ENCODE results near the gene IRF3. TPM values are rescaled to one million over a fixed set of nuclear protein-coding genes. Genes with fewer than 3 reads are reported as not detected.

Gene IRF3
- polyA plus RNA-seq, 1 donor (not counting 4 experiments of a cell fraction or from before 2014, with no cell fraction given) = 50.4 TPM

DNA sequence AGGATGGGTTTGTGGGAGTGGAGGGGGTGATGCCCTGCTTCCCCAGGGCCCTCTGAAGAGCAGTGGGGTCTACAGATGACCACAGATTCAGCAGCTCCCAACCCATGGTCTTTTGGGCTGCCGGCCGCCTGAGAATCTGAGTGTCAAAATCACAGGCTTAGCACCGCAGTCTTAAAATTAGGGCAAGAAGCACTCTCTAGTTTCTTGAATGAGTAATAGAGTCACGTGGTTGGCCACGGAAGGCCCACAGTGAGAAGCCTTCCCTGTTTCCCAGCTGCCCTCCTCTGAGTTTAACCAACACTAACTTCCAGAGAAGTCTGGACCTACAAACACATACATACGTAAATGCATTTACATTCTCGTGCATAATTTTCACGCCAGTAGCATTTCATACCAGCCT lies 16.6 kb upstream of the IRF3 start:
- dilution Hi-C loops (cut with MboI; ENCODE audit: extremely low pct_ligation_motif_present, low sequenced_read_pairs) = no loop called here
- no peak for DNase-seq (ENCODE audit: low read depth, low spot score)
- Histone ChIP-seq H3K9me1 (ENCODE audit: control insufficient read depth, extremely low read depth, insufficient read depth, low read length) (no peaks in the 10 kb centered on the region), H3K4me2 (ENCODE audit: control insufficient read depth, extremely low read depth, insufficient read depth, low read depth, low read length) (no peak overlapping the region), H3K9ac (ENCODE audit: control insufficient read depth, extremely low read depth, insufficient read depth, low read length) (no peak overlapping the region), H3K36me3 (ENCODE audit: control insufficient read depth in 2 of 2, extremely low read depth in 1 of 2, insufficient read depth in 2 of 2, low read length in 2 of 2) (peaks cover 43% of the 10 kb centered on the region in 2 experiments), H2AFZ (ENCODE audit: control insufficient read depth, low read length) (no peak overlapping the region), H3K27ac (ENCODE audit: control insufficient read depth, insufficient read depth, low read length) (no peak overlapping the region), H3K9me3 (ENCODE audit: control insufficient read depth, low read depth, low read length) (no peaks in the 10 kb centered on the region), H3K4me1 (ENCODE audit: control insufficient read depth, extremely low read depth, insufficient read depth, low read length) (peaks cover 24% of the 10 kb centered on the region), H3K4me3 (ENCODE audit: control insufficient read depth in 2 of 3, extremely low read depth in 1 of 3, insufficient read depth in 2 of 3, low read depth in 1 of 3, low read length in 3 of 3) (no peak overlapping the region), H3K27me3 (ENCODE audit: control insufficient read depth, extremely low read depth, insufficient read depth, low read length) (no peaks in the 10 kb centered on the region), H4K20me1 (ENCODE audit: control insufficient read depth, extremely low read depth, insufficient read depth, low read length) (peaks cover 27% of the 10 kb centered on the region), H3K79me2 (ENCODE audit: control insufficient read depth, insufficient read depth, low read length) (peaks cover 50% of the 10 kb centered on the region)
- TF ChIP-seq EZH2 (IDR thresholded peaks at IDR 0.05; ENCODE audit: low read length) = no peak
- TF ChIP-seq, protein P1, sequence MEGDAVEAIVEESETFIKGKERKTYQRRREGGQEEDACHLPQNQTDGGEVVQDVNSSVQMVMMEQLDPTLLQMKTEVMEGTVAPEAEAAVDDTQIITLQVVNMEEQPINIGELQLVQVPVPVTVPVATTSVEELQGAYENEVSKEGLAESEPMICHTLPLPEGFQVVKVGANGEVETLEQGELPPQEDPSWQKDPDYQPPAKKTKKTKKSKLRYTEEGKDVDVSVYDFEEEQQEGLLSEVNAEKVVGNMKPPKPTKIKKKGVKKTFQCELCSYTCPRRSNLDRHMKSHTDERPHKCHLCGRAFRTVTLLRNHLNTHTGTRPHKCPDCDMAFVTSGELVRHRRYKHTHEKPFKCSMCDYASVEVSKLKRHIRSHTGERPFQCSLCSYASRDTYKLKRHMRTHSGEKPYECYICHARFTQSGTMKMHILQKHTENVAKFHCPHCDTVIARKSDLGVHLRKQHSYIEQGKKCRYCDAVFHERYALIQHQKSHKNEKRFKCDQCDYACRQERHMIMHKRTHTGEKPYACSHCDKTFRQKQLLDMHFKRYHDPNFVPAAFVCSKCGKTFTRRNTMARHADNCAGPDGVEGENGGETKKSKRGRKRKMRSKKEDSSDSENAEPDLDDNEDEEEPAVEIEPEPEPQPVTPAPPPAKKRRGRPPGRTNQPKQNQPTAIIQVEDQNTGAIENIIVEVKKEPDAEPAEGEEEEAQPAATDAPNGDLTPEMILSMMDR (optimal IDR thresholded peaks at IDR 0.05 in 1 of 3, IDR thresholded peaks at IDR 0.05 in 1 of 3, conservative IDR thresholded peaks at IDR 0.05 in 1 of 3; ENCODE audit: extremely low read depth in 1 of 3, insufficient read depth in 2 of 3, low read length in 3 of 3) = no peak
- no peak for FAIRE-seq

DNA sequence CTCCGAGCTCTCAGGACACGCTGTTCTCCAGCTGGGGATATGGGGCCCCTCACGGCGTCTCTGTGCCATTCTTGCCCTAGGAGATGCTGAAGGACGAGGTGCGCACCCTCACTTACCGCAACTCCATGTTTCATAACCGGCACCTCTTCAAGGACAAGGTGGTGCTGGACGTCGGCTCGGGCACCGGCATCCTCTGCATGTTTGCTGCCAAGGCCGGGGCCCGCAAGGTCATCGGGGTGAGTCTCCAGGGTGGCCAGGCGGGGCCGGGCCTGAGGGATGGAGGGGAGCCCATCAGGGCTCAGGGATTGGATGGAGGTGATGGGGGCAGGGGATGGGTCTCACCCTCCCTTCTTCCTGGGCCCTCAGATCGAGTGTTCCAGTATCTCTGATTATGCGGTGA lies 16.2 kb upstream of the IRF3 start:
- Histone ChIP-seq H3K27me3 (ENCODE audit: control insufficient read depth, extremely low read depth, insufficient read depth, low read length) (no peaks in the 10 kb centered on the region), H2AFZ (ENCODE audit: control insufficient read depth, low read length) (no peak overlapping the region), H3K9me3 (ENCODE audit: control insufficient read depth, low read depth, low read length) (no peaks in the 10 kb centered on the region), H3K27ac (ENCODE audit: control insufficient read depth, insufficient read depth, low read length) (no peak overlapping the region), H3K4me2 (ENCODE audit: control insufficient read depth, extremely low read depth, insufficient read depth, low read depth, low read length) (no peak overlapping the region), H3K9me1 (ENCODE audit: control insufficient read depth, extremely low read depth, insufficient read depth, low read length) (no peaks in the 10 kb centered on the region), H3K36me3 (ENCODE audit: control insufficient read depth in 2 of 2, extremely low read depth in 1 of 2, insufficient read depth in 2 of 2, low read length in 2 of 2) (peaks cover 39 to 42% of the 10 kb centered on the region in 2 experiments), H3K9ac (ENCODE audit: control insufficient read depth, extremely low read depth, insufficient read depth, low read length) (no peak overlapping the region), H3K4me3 (ENCODE audit: control insufficient read depth in 2 of 3, extremely low read depth in 1 of 3, insufficient read depth in 2 of 3, low read depth in 1 of 3, low read length in 3 of 3) (no peak overlapping the region), H4K20me1 (ENCODE audit: control insufficient read depth, extremely low read depth, insufficient read depth, low read length) (peaks cover 27% of the 10 kb centered on the region), H3K79me2 (ENCODE audit: control insufficient read depth, insufficient read depth, low read length) (peaks cover 53% of the 10 kb centered on the region), H3K4me1 (ENCODE audit: control insufficient read depth, extremely low read depth, insufficient read depth, low read length) (peaks cover 24% of the 10 kb centered on the region)
- no peak for DNase-seq (ENCODE audit: low read depth, low spot score)
- dilution Hi-C loops (cut with MboI; ENCODE audit: extremely low pct_ligation_motif_present, low sequenced_read_pairs) = no loop called here
- TF ChIP-seq EZH2 (IDR thresholded peaks at IDR 0.05; ENCODE audit: low read length) = no peak
- TF ChIP-seq, protein P1 (optimal IDR thresholded peaks at IDR 0.05 in 1 of 3, IDR thresholded peaks at IDR 0.05 in 1 of 3, conservative IDR thresholded peaks at IDR 0.05 in 1 of 3; ENCODE audit: extremely low read depth in 1 of 3, insufficient read depth in 2 of 3, low read length in 3 of 3) = no peak
- no peak for FAIRE-seq

Measured in keratinocyte (primary cell).